ENCODE data around the gene HOMER2. TPM values are rescaled to one million over a fixed set of nuclear protein-coding genes. Genes with fewer than 3 reads are reported as not detected.

HOMER2 gene
- total RNA-seq, 1 donor from 2014 or later = 18.2 TPM

DNA sequence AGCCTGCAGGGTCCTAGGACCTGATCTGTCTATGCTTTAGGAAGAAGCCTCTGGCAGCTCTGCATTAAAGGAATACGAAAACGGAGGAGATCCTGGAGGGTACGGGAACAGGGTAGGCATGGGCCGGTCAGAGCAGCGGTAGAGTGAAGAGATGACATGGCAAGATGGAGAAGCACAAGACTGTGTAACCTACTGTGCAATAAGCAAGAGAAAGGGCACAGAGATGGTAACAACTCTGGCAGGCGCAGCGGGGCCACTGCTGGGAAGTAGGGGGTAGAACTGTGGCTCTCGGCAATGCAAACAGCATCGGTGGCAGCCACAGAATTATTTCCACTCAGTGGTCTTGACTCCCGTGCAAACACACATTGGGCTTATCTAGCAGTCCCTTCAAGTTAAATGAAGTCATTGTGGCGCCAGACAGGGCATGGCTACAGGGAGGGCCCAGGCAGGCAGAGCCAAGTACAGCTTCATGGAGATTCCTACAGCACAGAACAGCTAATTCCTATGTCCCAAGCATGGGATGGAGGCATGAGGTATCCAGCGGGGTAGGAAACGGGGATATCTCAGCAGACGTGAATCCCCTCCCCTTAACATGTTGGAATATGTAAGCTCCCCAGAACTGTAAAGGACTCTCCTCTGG is 114.3 kb downstream of the HOMER2 start:
- intact Hi-C loops (cut with DNase I) = no loop called here
- Histone ChIP-seq H3K27me3 (no peaks in the 10 kb centered on the region), H3K36me3 (peaks cover 0 to 50% of the 10 kb centered on the region in 2 donors)

GRCh38 chr15:82835391-82835917 is 117.1 kb downstream of the HOMER2 start:
- intact Hi-C loops (cut with DNase I) = no loop called here
- Histone ChIP-seq H3K27me3 (no peaks in the 10 kb centered on the region), H3K4me3 (no peak overlapping the region), H3K36me3 (peaks cover 0 to 75% of the 10 kb centered on the region in 2 donors), H3K27ac (no peak overlapping the region), H3K9me3 (no peaks in the 10 kb centered on the region), H3K4me1 (no peaks in the 10 kb centered on the region)
- DNase-seq (ENCODE audit: extremely low spot score in 2 of 2) = no peak
- TF ChIP-seq POLR2A (IDR thresholded peaks at IDR 0.05) = no peak

More for the DNA sequence above, 114.3 kb downstream of the HOMER2 start:
- Histone ChIP-seq H3K4me1 (no peaks in the 10 kb centered on the region), H3K9me3 (no peaks in the 10 kb centered on the region), H3K27ac (no peak overlapping the region), H3K4me3 (no peak overlapping the region)
- no peak for DNase-seq (ENCODE audit: extremely low spot score in 2 of 2)
- TF ChIP-seq POLR2A (IDR thresholded peaks at IDR 0.05) (no peak), POLR2AphosphoS5 (IDR thresholded peaks at IDR 0.05; ENCODE audit: insufficient read depth in 1 of 2, low read depth in 1 of 2) (no peak)
- TF ChIP-seq, protein P1, sequence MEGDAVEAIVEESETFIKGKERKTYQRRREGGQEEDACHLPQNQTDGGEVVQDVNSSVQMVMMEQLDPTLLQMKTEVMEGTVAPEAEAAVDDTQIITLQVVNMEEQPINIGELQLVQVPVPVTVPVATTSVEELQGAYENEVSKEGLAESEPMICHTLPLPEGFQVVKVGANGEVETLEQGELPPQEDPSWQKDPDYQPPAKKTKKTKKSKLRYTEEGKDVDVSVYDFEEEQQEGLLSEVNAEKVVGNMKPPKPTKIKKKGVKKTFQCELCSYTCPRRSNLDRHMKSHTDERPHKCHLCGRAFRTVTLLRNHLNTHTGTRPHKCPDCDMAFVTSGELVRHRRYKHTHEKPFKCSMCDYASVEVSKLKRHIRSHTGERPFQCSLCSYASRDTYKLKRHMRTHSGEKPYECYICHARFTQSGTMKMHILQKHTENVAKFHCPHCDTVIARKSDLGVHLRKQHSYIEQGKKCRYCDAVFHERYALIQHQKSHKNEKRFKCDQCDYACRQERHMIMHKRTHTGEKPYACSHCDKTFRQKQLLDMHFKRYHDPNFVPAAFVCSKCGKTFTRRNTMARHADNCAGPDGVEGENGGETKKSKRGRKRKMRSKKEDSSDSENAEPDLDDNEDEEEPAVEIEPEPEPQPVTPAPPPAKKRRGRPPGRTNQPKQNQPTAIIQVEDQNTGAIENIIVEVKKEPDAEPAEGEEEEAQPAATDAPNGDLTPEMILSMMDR (IDR thresholded peaks at IDR 0.05) = no peak

- TF ChIP-seq, protein P1 (IDR thresholded peaks at IDR 0.05) = no peak
- TF ChIP-seq POLR2AphosphoS5 (IDR thresholded peaks at IDR 0.05; ENCODE audit: insufficient read depth in 1 of 2, low read depth in 1 of 2) (no peak), POLR2A (IDR thresholded peaks at IDR 0.05) (no peak)
- no peaks in the 10 kb centered on the region for H3K9me3 ChIP-seq
- no peaks in the 10 kb centered on the region for H3K27me3 ChIP-seq
- H3K27ac ChIP-seq = no peak overlapping the region
- no peaks in the 10 kb centered on the region for H3K4me1 ChIP-seq
- no peak overlapping the region for H3K4me3 ChIP-seq
- no peak for DNase-seq (ENCODE audit: extremely low spot score in 2 of 2)
- peaks cover 0 to 92% of the 10 kb centered on the region in 2 donors for H3K36me3 ChIP-seq
- intact Hi-C loops (cut with DNase I) = no loop called here
Observed at GRCh38 chr15:82833362-82833682, 119.2 kb downstream of the HOMER2 start.

- TF ChIP-seq POLR2AphosphoS5 (IDR thresholded peaks at IDR 0.05; ENCODE audit: insufficient read depth in 1 of 2, low read depth in 1 of 2) = no peak
- no peak for TF ChIP-seq POLR2A (IDR thresholded peaks at IDR 0.05)
- TF ChIP-seq, protein P1 (IDR thresholded peaks at IDR 0.05) = no peak
- Histone ChIP-seq H3K27ac (no peak overlapping the region), H3K27me3 (no peaks in the 10 kb centered on the region), H3K9me3 (no peaks in the 10 kb centered on the region), H3K4me3 (no peak overlapping the region), H3K4me1 (no peaks in the 10 kb centered on the region), H3K36me3 (peaks cover 2 to 92% of the 10 kb centered on the region in 2 donors)
- intact Hi-C loops (cut with DNase I) = no loop called here
- DNase-seq (ENCODE audit: extremely low spot score in 2 of 2) = no peak
Observed at GRCh38 chr15:82832601-82833361, 119.7 kb downstream of the HOMER2 start.

- intact Hi-C loops (cut with DNase I) = no loop called here
- Histone ChIP-seq H3K4me1 (no peaks in the 10 kb centered on the region), H3K36me3 (peaks cover 4 to 92% of the 10 kb centered on the region in 2 donors), H3K27me3 (no peaks in the 10 kb centered on the region), H3K9me3 (no peaks in the 10 kb centered on the region), H3K27ac (no peak overlapping the region), H3K4me3 (no peak overlapping the region)
- TF ChIP-seq POLR2A (IDR thresholded peaks at IDR 0.05) (no peak), POLR2AphosphoS5 (IDR thresholded peaks at IDR 0.05; ENCODE audit: insufficient read depth in 1 of 2, low read depth in 1 of 2) (no peak)
- TF ChIP-seq, protein P1 (IDR thresholded peaks at IDR 0.05) = no peak
- DNase-seq (ENCODE audit: extremely low spot score in 2 of 2) = no peak
Observed at GRCh38 chr15:82831894-82832600, 120.5 kb downstream of the HOMER2 start.

All from vagina (tissue), 2 donors.